Central memory CD4-positive, alpha-beta T cell (primary cell): ENCODE results near the gene AFAP1.

Source experiments
- DNase-seq: peaks from one replicate; pipeline ENCODE4 v3.0.0; 2022

AFAP1 gene

GRCh38 chr4:7766086-7766485 lies 173.6 kb downstream of the AFAP1 start:
- no peak for DNase-seq

- DNase-seq, result no peak
Observed at GRCh38 chr4:7765666-7766065, 174.0 kb downstream of the AFAP1 start.

- DNase-seq, result no peak
Observed at GRCh38 chr4:7764466-7764865, 175.2 kb downstream of the AFAP1 start.

- DNase-seq, result no peak
Observed at GRCh38 chr4:7763788-7764187, 175.9 kb downstream of the AFAP1 start.

- DNase-seq, result no peak
Observed at GRCh38 chr4:7763106-7763505, 176.6 kb downstream of the AFAP1 start.

- no peak for DNase-seq
Observed at GRCh38 chr4:7762376-7763030, 177.2 kb downstream of the AFAP1 start.

- DNase-seq, result peak; percentile 38
Observed at GRCh38 chr4:7761720-7762119, 177.9 kb downstream of the AFAP1 start.

- no peak for DNase-seq
Observed at GRCh38 chr4:7761312-7761711, 178.3 kb downstream of the AFAP1 start.

GRCh38 chr4:7760706-7761105 lies 179.0 kb downstream of the AFAP1 start:
- no peak for DNase-seq

GRCh38 chr4:7760228-7760627 lies 179.4 kb downstream of the AFAP1 start:
- no peak for DNase-seq

- DNase-seq, result no peak
Observed at GRCh38 chr4:7759635-7760034, 180.0 kb downstream of the AFAP1 start.

- DNase-seq, result peak; percentile 82
Observed at GRCh38 chr4:7759216-7759615, 180.4 kb downstream of the AFAP1 start.

- no peak for DNase-seq
Observed at GRCh38 chr4:7758476-7758875, 181.2 kb downstream of the AFAP1 start.

GRCh38 chr4:7757501-7758471 lies 181.9 kb downstream of the AFAP1 start:
- no peak for DNase-seq

- DNase-seq, result no peak
Observed at GRCh38 chr4:7756561-7757355, 182.9 kb downstream of the AFAP1 start.

GRCh38 chr4:7756071-7756470 lies 183.6 kb downstream of the AFAP1 start:
- DNase-seq, result no peak

- DNase-seq, result no peak
Observed at GRCh38 chr4:7755561-7755960, 184.1 kb downstream of the AFAP1 start.

GRCh38 chr4:7754565-7755262 lies 184.9 kb downstream of the AFAP1 start:
- no peak for DNase-seq

- DNase-seq, result no peak
Observed at GRCh38 chr4:7753931-7754465, 185.7 kb downstream of the AFAP1 start.

GRCh38 chr4:7753271-7753670 lies 186.4 kb downstream of the AFAP1 start:
- DNase-seq, result no peak

- DNase-seq, result no peak
Observed at GRCh38 chr4:7752649-7753048, 187.0 kb downstream of the AFAP1 start.

GRCh38 chr4:7750972-7751371 lies 188.7 kb downstream of the AFAP1 start:
- no peak for DNase-seq
